Measurements from ENCODE around the gene CARF.

CARF gene

GRCh38 chr2:203035879-203036470 is 123.9 kb downstream of the CARF start:
- Histone ChIP-seq H3K27ac (replicated peaks) (no peak overlapping the region), H3K27me3 (ENCODE audit: insufficient read depth, poor library complexity, severe bottlenecking) (no peaks in the 10 kb centered on the region), H3K4me3 (replicated peaks; ENCODE audit: insufficient read depth, low read length) (no peak overlapping the region)
- TF ChIP-seq GABPA (IDR thresholded peaks at IDR 0.05; ENCODE audit: low read depth) (no peak), CTCF (IDR thresholded peaks at IDR 0.05; ENCODE audit: insufficient read depth, low read length) (no peak), REST (IDR thresholded peaks at IDR 0.05; ENCODE audit: insufficient replicate concordance, low read depth) (no peak), SPI1 (IDR thresholded peaks at IDR 0.05; ENCODE audit: borderline replicate concordance, low read depth) (no peak), POLR2AphosphoS5 (IDR thresholded peaks at IDR 0.05; ENCODE audit: low read depth) (no peak)
- no peak for DNase-seq (ENCODE audit: low read depth in 1 of 2, low spot score in 1 of 2)
